Astrocyte of the cerebellum (primary cell): ENCODE results near the gene ZNF862.

Experiments used
- DNase-seq: peaks from one replicate; pipeline ENCODE4 v3.0.0-alpha.2; 2011; ENCODE audit warnings: low read depth
- H3K4me3 ChIP-seq: 2 replicates; pipeline ENCODE4 v1.5.1; 2011; ENCODE audit warnings: mild to moderate bottlenecking, low read depth, low read length, moderate library complexity
- CTCF ChIP-seq: IDR thresholded peaks from 2 replicates; pipeline ENCODE4 v1.5.1; 2012; ENCODE audit warnings: low read length, low read depth, moderate library complexity, mild to moderate bottlenecking; ENCODE audit errors: missing control alignments
- in situ Hi-C: cut with HindIII; loops from 2 replicates; pipeline ENCODE4 v1.10.0; 2017; ENCODE audit warnings: low sequenced_read_pairs

ZNF862 gene

GRCh38 chr7:149870274-149870673 lies 32.1 kb downstream of the ZNF862 start:
- in situ Hi-C loops = no loop called here
- no peak overlapping the region for H3K4me3 ChIP-seq
- no peak for DNase-seq
- TF ChIP-seq CTCF = no peak

- in situ Hi-C loops = no loop called here
- DNase-seq = no peak
- no peak overlapping the region for H3K4me3 ChIP-seq
- no peak for TF ChIP-seq CTCF
Observed at GRCh38 chr7:149870701-149871483, 32.7 kb downstream of the ZNF862 start.

GRCh38 chr7:149871576-149871975 lies 33.4 kb downstream of the ZNF862 start:
- H3K4me3 ChIP-seq = no peak overlapping the region
- TF ChIP-seq CTCF = no peak
- DNase-seq = peak; percentile 34
- in situ Hi-C loops = no loop called here

GRCh38 chr7:149872419-149873073 lies 34.4 kb downstream of the ZNF862 start:
- in situ Hi-C loops = no loop called here
- peak; percentile 36 for TF ChIP-seq CTCF
- DNase-seq = peak; percentile 49
- H3K4me3 ChIP-seq = peak overlapping the region; percentile 62

GRCh38 chr7:149873074-149873969 lies 35.1 kb downstream of the ZNF862 start, which contains the start of gene ATP6V0E2:
ATP6V0E2 (plus strand) TSS chr7:149873969; CDS start chr7:149874066, 97 bp downstream.
- peak within 1 kb of the TSS; percentile 62 for H3K4me3 ChIP-seq
- TF ChIP-seq CTCF = no peak
- in situ Hi-C loops = no loop called here
- DNase-seq = peak; percentile 78

GRCh38 chr7:149873970-149874643 lies 35.9 kb downstream of the ZNF862 start:
- no peak for TF ChIP-seq CTCF
- DNase-seq = no peak
- H3K4me3 ChIP-seq = peak overlapping the region; percentile 62
- in situ Hi-C loops = no loop called here
